Measurements from ENCODE around the gene LSAMP. TPM values are rescaled to one million over a fixed set of nuclear protein-coding genes. Genes with fewer than 3 reads are reported as not detected.
A peak's percentile ranks its signal among the peaks of the same experiment; 100 is the strongest.

The LSAMP gene
- total RNA-seq, 4 donors from 2014 or later: 1.2 to 3.0 (median 1.8) TPM

GRCh38 chr3:115822579-115822978 is 622.7 kb downstream of the LSAMP start:
- WGBS: 88% methylated on average over 3 of the region's 3 CpGs
- H3K4me1 ChIP-seq: no peaks in the 10 kb centered on the region
- no peak overlapping the region for H3K4me3 ChIP-seq
- H3K27me3 ChIP-seq: no peaks in the 10 kb centered on the region
- H3K36me3 ChIP-seq: no peaks in the 10 kb centered on the region
- intact Hi-C loops (cut with DNase I): no loop called here
- DNase-seq (ENCODE audit: extremely low spot score): no peak
- H3K9me3 ChIP-seq: no peaks in the 10 kb centered on the region
- no peak for TF ChIP-seq EP300 (IDR thresholded peaks at IDR 0.05)
- TF ChIP-seq POLR2A (IDR thresholded peaks at IDR 0.05; ENCODE audit: low read depth): no peak
- no peak for TF ChIP-seq CTCF (IDR thresholded peaks at IDR 0.05)
- no peak for TF ChIP-seq POLR2AphosphoS5 (IDR thresholded peaks at IDR 0.05)
- no peak overlapping the region for H3K27ac ChIP-seq (replicated peaks in 1 of 4)

- Histone ChIP-seq H3K27me3 (no peaks in the 10 kb centered on the region), H3K9me3 (no peaks in the 10 kb centered on the region), H3K36me3 (no peaks in the 10 kb centered on the region), H3K27ac (replicated peaks in 1 of 4) (no peak overlapping the region), H3K4me1 (no peaks in the 10 kb centered on the region), H3K4me3 (no peak overlapping the region)
- DNase-seq (ENCODE audit: extremely low spot score): no peak
- no peak for TF ChIP-seq EP300 (IDR thresholded peaks at IDR 0.05)
- no peak for TF ChIP-seq POLR2A (IDR thresholded peaks at IDR 0.05; ENCODE audit: low read depth)
- TF ChIP-seq CTCF (IDR thresholded peaks at IDR 0.05): peak; percentile 95 to 96 (median 95)
- 57% methylated on average over 6 of the region's 6 CpGs for WGBS
- intact Hi-C loops (cut with DNase I): loop anchor here (10.0 kb wide), 2 partner anchors 125 to 605 kb away; no protein-coding TSS in a partner anchor
These were observed 625.4 kb downstream of the LSAMP start for GRCh38 chr3:115819785-115820384.

- DNase-seq (ENCODE audit: extremely low spot score): no peak
- intact Hi-C loops (cut with DNase I): loop anchor here (10.0 kb wide), 2 partner anchors 120 to 600 kb away; no protein-coding TSS in a partner anchor
- TF ChIP-seq POLR2A (IDR thresholded peaks at IDR 0.05; ENCODE audit: low read depth) (no peak), CTCF (IDR thresholded peaks at IDR 0.05) (peak; percentile 90 to 97 (median 92))
These were observed 630.4 kb downstream of the LSAMP start for GRCh38 chr3:115814778-115815380.

DNA sequence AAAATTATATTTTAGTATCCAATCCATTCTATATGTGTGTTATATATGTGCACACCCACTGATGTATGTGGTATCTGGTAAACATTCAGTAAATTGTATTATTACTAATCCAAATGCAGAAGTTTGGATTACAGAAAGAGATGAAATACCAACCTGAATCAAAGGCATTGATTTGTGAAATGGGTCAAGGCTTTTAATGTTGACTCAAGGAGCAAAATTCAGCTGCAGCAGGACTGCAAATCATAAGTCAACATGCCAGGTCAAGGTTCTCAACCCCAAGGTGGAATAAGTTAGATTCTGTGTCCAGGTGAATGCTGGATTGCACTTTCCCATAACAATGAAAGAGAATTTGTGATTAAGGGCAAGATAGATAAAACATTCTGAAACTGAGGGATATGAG is 631.3 kb downstream of the LSAMP start:
- no peak overlapping the region for H3K4me3 ChIP-seq
- no peaks in the 10 kb centered on the region for H3K9me3 ChIP-seq
- intact Hi-C loops (cut with DNase I): loop anchor here (10.0 kb wide), 2 partner anchors 119 to 599 kb away; no protein-coding TSS in a partner anchor
- H3K27ac ChIP-seq (replicated peaks in 1 of 4): no peak overlapping the region
- no peak for DNase-seq (ENCODE audit: extremely low spot score)
- TF ChIP-seq CTCF (IDR thresholded peaks at IDR 0.05): no peak
- no peak for TF ChIP-seq EP300 (IDR thresholded peaks at IDR 0.05)
- no peak for TF ChIP-seq POLR2AphosphoS5 (IDR thresholded peaks at IDR 0.05)
- TF ChIP-seq POLR2A (IDR thresholded peaks at IDR 0.05; ENCODE audit: low read depth): no peak
- no peaks in the 10 kb centered on the region for H3K27me3 ChIP-seq
- no peaks in the 10 kb centered on the region for H3K36me3 ChIP-seq
- no peaks in the 10 kb centered on the region for H3K4me1 ChIP-seq

More at GRCh38 chr3:115814778-115815380, 630.4 kb downstream of the LSAMP start:
- WGBS: 20% methylated on average over 8 of the region's 8 CpGs
- H3K36me3 ChIP-seq: no peaks in the 10 kb centered on the region
- no peaks in the 10 kb centered on the region for H3K27me3 ChIP-seq
- no peaks in the 10 kb centered on the region for H3K9me3 ChIP-seq
- H3K27ac ChIP-seq (replicated peaks in 1 of 4): no peak overlapping the region
- H3K4me3 ChIP-seq: no peak overlapping the region
- H3K4me1 ChIP-seq: no peaks in the 10 kb centered on the region

Data from esophagus muscularis mucosa (tissue), 4 donors.